ENCODE data around the gene THRB.

THRB gene

DNA sequence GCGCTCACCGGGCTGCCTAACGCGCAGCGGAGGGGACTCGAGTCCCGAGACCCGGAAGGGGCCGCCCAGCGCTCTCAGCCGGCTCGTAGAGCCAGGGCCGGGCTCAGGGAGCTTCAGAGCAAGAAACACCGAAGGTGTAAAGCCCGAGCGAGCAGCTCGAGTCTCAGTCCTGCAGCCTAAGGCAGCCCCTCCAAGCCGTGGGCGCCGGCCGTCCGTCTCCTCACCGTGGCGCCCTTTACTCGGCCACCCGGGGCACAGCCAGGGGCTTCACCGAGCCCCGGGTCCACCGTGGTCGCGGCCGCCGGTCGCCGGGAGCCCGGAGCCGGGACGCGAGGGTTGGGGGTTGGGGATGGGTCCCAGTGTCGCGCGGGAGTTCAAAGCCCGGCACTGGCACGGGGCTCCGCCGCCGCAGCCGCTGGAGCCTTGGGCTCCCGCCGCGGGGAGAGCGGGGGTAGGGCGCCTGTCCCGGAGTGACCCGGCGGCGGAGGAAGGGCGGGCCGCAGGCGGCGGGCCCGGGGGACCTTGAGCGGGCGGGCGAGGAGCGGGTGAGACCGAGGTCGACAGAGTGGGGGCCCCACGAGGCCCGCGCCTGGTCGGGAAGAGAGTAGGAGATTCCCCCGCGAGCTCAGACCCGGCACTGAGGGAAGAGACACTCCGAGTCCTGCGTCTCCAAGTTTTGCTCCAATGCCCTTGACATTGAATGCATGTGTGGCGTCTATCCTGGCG is 26.9 kb upstream of the THRB start:
- no peak for DNase-seq (ENCODE audit: insufficient read length, low spot score)
- no peak for FAIRE-seq
- TF ChIP-seq, protein P1, sequence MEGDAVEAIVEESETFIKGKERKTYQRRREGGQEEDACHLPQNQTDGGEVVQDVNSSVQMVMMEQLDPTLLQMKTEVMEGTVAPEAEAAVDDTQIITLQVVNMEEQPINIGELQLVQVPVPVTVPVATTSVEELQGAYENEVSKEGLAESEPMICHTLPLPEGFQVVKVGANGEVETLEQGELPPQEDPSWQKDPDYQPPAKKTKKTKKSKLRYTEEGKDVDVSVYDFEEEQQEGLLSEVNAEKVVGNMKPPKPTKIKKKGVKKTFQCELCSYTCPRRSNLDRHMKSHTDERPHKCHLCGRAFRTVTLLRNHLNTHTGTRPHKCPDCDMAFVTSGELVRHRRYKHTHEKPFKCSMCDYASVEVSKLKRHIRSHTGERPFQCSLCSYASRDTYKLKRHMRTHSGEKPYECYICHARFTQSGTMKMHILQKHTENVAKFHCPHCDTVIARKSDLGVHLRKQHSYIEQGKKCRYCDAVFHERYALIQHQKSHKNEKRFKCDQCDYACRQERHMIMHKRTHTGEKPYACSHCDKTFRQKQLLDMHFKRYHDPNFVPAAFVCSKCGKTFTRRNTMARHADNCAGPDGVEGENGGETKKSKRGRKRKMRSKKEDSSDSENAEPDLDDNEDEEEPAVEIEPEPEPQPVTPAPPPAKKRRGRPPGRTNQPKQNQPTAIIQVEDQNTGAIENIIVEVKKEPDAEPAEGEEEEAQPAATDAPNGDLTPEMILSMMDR (IDR thresholded peaks at IDR 0.05; ENCODE audit: insufficient read depth, missing control alignments) = no peak

DNA sequence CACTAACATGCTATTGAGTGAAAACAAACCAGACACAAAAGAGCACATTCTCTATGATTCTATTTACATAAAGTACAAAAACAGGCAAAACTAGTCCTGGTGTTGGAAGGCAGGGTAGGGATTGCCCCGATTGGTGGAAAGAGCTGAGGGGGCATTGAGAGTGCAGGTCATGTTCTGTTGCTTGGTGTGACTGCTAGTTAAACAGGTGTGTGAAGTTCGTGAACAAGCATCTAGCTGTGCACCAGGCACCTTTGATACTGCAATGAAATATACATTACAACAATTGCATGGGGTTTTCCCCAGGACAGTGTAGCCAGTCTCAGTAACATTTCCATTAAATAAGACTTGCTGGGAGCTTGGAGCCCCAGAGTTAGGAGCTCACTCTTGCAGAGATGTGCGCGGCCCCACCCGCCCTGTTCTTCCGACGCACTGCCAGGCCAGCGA is 26.3 kb upstream of the THRB start:
- DNase-seq (ENCODE audit: insufficient read length, low spot score) = no peak
- no peak for FAIRE-seq
- TF ChIP-seq, protein P1 (IDR thresholded peaks at IDR 0.05; ENCODE audit: insufficient read depth, missing control alignments) = no peak

DNA sequence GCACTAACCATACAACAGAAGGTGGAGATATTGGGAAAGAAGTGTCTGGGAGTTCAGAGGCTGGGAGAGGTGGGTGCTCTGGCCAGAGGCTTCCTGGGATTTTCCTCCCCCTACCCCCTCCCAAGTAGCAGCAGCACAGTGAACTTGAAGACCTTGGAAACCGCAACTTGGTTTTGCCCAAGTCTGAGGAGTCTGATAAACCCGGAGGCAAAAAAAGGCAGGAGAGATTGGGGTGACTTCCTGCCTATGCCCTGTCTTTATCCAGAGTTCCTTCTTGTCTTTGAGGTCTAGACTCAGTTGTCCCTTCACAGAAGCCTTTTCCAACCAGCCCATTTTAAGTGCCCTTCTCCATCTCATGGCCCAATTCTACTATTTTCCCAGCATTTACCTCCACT is 25.4 kb upstream of the THRB start:
- TF ChIP-seq, protein P1 (IDR thresholded peaks at IDR 0.05; ENCODE audit: insufficient read depth, missing control alignments) = no peak
- FAIRE-seq = no peak
- no peak for DNase-seq (ENCODE audit: insufficient read length, low spot score)

DNA sequence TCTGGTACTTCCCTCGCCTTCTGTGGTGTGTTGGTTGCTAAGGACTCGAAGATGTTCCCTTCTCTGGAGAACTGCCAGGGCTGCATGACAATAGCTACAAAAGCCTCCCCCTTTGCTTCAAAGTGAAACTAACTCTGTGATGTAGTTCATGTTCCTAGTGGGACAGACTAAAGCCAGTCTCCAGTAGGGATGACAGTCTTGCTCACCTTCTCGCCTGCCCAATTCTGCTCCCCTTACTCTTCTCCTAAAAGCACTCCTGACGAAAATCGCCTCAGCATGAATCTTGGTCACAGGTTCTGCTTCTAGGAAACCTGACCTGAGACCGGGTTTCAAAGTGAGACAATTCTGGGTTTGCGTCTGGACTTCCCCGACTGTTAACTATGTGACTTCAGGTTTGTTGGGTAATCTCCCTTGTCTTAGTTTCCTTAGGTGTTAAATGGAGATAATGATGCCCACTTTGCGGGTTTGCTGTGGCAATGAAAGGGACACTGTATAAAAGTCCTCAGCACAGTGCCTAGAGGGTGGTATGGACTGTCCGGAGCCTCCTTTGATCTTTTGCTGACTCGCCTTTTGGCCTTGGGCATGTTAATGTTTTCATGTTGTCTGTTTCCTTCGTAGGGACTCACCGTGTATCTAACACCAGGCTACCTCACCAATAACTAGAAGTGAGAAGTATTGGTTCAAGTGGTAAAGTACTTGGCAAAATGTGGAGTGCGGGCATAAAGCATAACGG is 24.9 kb upstream of the THRB start:
- no peak for DNase-seq (ENCODE audit: insufficient read length, low spot score)
- FAIRE-seq = no peak
- TF ChIP-seq, protein P1 (IDR thresholded peaks at IDR 0.05; ENCODE audit: insufficient read depth, missing control alignments) = no peak

DNA sequence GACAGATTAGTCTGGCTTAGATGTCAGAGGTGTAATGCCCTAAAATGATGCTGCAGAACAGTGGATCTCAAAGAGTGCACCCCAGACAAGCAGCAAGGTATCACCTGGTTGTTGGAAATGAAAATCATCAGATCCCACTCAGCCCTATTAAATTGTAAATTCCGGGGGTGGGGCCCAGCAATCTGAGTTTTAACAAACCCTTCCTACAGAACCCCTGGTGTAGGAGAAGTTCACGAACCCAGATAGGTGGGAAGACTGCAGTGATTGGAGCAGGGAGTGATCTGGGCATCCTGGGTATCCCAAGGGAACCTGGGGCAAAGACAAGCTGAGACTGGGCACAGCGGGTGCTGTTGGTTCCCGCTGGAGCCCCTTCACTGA is 24.3 kb upstream of the THRB start:
- DNase-seq (ENCODE audit: insufficient read length, low spot score) = no peak
- TF ChIP-seq, protein P1 (IDR thresholded peaks at IDR 0.05; ENCODE audit: insufficient read depth, missing control alignments) = no peak
- no peak for FAIRE-seq

DNA sequence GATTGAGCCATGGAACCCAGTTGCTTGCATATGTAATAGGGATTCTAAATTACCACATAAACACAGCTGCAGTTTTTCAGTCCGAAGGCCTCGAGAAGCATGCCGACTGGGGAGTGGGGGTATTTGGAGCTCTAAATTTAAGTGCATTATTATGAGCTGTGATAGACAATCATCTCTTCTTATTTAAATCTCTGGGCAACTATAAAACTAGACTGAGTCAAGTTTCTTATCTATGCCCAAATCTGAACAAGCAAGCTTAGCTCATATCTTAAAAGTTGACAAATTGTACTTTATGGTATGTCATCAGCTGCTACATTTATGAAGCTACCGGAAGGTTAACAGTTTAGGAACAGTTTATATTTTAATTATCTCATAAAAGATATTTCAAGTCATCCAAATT is 19.5 kb upstream of the THRB start:
- no peak for DNase-seq (ENCODE audit: insufficient read length, low spot score)
- TF ChIP-seq, protein P1 (IDR thresholded peaks at IDR 0.05; ENCODE audit: insufficient read depth, missing control alignments) = no peak
- FAIRE-seq = no peak

DNA sequence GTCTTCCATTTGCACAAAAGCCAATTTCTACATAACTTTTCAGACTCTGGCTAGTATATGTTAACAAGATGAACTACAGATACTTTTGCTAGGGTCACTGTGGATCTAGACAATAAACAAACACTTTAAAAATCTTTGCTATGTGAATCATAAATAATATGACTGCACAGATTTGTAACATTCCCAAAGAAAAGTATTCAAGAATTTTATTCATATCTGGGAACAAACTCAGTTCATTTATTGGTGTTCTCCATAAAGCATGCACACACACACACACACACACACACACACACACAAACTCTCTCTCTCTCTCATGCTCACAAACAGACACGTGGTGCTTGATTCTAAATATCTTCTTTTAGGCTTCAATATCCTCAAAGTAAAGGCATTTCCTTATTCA is 18.8 kb upstream of the THRB start:
- TF ChIP-seq, protein P1 (IDR thresholded peaks at IDR 0.05; ENCODE audit: insufficient read depth, missing control alignments) = no peak
- no peak for DNase-seq (ENCODE audit: insufficient read length, low spot score)
- no peak for FAIRE-seq

All from D721Med (cell line).